HG03196 (cell line): Measurements from ENCODE around the gene ZBTB39.
"Not testable (repeated sequence)": the region's sequence is repeated elsewhere in the genome, so short reads cannot be mapped to it uniquely, and the experiment has no call there.

ENCODE experiments used
- ATAC-seq: cut with Tn5 transposase; IDR thresholded peaks from one replicate; pipeline ENCODE4 v1.9.1; 2021; ENCODE audit not compliant: unreplicated experiment

Gene ZBTB39

GRCh38 chr12:57001448-57001906 is 4.9 kb downstream of the ZBTB39 start:
- no peak for ATAC-seq

GRCh38 chr12:57000393-57000792 is 6.0 kb downstream of the ZBTB39 start:
- no peak for ATAC-seq

GRCh38 chr12:56999456-56999855 is 6.9 kb downstream of the ZBTB39 start:
- ATAC-seq, result no peak

- ATAC-seq, result peak; percentile 74
Observed at GRCh38 chr12:56998981-56999380, 7.4 kb downstream of the ZBTB39 start.

DNA sequence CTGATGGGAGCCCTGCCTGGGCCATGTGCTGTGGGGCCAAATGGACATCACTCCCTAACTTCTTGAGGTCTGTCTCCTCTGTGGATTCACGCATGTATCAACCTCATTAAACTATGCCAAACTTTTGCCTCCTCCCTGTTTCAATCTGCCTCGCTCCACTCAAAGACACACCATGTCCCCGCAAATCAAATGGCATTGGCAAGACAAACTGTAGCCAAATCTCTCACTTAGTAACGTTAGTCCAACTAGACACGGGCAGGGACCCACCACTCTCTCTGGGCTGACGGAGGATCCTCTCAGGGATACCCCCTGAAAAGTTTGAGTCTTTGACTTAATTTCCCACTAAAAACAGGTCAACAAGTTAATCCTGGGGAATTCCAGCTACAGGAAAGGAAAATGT is 8.0 kb downstream of the ZBTB39 start:
- ATAC-seq, result no peak

DNA sequence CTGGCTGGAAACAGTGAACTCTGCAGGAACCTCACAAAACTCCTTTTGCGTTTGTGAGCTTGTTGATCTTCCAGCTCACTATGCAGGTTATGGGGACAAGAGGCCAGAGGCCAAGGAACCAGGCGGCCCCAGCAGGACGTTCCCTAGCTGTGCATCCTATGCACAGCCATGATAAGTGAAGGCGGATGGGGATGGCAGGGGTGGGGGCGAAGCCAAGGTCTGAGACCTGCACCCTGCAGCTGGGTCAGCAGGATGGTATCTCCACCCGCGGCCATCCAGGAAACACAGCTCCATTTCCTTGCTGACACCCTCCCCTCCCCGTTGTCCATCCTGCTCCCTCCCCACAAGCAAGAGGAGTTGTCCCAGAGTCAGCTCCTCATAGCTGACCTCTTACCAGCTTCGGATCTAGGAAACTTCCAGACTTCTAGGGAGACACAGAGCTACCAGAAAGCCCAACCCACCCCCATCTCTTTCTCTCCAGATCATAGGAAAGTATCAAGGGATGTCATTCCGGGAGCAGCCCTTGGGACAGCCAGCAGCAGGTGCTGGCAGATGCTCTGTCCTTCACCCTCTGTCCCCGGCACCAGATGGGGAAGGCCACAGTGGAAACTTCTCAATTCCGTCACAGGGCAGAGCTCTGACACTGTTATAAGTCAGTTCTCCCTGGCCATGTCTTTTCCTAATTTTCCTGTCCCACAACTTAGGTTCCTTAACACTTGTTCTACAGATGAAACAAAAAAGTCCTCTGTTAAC is 9.4 kb downstream of the ZBTB39 start:
- no peak for ATAC-seq

GRCh38 chr12:56995930-56996496 is 10.3 kb downstream of the ZBTB39 start:
- ATAC-seq, result no peak

- ATAC-seq, result no peak
Observed at GRCh38 chr12:56995201-56995929, 11.0 kb downstream of the ZBTB39 start.

DNA sequence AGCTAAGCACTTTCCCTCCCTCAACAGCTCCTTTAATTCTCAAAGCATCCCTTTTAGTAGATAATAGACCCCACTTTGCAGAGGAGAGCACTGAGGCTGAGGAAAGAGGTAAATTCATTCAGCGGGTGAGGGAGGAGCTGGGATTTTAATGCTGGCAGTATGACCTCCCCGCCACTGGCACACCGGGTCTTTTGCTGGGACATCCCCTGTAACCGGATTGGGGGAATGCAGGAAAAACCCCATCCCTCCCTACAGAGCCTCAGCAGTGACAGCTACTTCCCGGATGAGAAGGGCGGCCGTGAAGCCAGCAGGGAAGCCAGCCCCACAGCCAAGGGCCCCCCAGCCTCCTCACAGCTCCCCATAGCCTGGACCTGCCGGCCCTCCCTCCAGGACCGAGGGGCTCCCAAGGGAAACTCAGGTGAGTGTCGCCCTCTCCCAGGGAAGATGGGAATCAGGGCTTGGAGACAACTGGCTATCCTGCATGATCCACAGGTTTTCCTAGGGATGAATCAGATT is 12.1 kb downstream of the ZBTB39 start:
- ATAC-seq, result no peak

DNA sequence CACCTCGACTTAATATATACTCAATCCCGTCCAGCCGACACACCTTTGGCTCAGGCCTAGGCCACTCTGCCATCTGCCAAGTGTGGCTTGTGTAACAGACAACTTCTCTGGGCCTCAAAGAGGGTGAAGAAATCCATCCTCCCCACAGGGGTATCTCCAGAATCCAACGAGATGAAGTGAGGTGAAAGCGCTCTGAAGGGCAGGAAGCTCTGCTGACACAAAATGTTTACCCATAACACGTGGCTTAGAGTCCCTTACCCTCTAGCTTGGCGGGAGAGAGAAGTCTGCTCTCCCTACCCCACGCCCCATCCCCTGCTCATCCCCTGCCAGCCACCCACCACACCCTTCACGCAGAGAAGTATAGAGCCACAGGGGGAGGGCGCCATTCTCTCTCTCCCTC is 13.0 kb downstream of the ZBTB39 start:
- no peak for ATAC-seq

- no peak for ATAC-seq
Observed at GRCh38 chr12:56991319-56992246, 14.8 kb downstream of the ZBTB39 start.

DNA sequence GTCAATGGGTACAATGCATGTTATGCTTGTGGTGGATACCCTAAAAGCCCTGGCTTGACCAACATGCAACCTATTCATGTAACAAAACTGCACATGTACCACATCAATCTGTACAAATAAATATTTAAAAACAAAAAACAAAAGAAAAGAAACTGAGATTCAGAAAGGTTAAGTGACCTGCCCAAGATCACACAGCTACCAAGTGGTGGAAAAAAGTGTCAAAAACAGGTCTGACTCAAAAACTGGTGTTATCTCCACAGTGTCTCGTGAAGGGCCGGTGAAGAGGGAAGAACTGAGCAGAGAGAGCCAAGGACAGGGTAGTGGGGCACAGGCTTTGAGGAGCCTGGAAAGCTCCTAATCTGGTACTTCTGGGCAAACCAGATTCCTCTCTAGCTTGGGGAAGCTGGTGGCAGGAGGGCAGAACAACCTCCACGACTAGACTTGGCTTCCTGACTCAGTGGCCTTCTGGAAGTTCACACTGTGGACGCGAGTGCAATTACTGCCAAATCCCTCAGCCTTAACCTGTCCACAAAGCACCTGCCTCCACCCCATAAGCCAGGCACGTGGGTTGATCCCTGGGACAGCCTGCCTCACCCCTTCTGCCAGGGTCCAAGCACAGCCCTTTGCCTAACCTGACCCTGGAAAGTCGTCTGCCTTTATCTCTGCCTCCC is 15.6 kb downstream of the ZBTB39 start:
- ATAC-seq, result no peak

DNA sequence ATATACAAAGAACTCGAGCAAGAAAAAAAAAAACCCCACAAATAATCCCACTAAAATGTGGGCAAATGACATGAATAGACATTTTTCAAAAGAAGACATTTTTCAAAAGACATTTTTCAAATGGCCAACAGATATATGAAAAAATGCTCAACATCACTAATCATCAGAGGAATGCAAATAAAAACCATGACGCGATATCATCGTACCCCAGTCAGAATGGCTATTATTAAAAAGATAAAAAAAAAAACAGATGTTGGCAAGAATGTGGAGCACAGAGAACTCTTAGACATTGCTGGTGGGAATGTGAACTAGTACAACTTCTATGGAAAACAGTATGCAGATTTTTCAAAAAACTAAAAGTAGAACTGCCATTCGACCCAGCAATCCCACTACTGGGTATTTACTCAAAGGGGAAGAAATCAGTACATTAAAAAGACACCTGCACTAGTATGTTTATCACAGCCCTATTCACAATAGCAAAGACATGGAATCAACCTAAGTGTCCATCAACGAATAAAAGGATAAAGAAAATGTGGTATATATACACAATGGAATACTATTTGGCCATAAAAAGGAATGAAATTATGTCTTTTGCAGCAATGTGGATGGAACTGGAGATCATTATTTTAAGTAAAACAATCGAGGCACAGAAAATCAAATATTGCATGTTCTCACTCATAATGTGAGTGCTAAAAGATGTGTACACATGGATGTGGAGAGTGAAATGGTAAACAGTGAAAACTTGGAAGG is 16.3 kb downstream of the ZBTB39 start:
- no peak for ATAC-seq

DNA sequence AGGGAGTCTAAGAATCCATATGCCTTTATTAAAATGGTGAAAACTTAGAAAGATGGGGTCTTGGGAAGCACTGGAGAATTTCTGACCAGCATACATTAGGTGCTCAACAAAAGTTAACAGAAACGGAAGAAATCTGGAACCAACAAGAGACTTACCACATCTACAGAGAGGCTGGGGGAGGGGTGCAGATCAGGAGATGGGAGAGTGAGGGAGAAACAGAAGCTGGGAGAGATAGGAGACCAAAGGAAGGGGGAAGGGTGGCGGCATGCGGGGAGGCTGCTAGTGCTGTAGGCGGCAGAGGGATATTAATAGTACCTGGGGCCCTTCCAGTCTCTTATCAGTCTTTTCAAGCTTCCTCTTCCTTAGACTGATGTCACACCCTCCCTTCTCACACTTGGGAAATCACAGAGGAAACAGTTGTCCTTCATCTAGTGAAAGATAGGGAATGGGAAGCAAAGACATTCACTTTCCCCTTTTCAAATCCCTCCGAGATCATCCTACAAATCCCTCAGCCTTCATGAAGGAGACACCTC is 18.1 kb downstream of the ZBTB39 start:
- ATAC-seq, result no peak

DNA sequence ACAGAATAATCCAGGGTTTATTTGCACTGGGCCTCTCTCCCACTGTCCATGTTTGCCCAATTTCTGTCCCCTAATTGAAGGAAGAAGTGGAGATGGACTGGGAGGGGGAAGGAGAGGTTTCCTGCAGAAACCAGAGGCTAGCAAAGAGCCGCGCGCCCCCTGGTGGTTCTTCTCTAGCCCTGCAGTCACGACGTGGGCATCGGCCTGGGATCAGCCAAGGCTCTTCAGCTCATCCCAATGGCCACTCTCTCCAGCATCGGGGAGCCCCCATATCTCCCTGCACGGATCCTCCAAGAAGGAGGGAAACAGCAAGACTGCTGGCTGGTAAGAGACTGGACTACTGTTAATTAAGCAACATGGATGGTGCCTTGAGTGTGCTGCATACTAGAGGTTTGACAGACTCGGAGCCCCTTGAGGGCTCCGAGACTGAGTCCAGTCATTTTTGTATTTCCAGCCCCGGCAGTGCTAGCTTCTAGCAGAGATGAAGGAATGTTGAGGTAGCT is 18.7 kb downstream of the ZBTB39 start:
- no peak for ATAC-seq

DNA sequence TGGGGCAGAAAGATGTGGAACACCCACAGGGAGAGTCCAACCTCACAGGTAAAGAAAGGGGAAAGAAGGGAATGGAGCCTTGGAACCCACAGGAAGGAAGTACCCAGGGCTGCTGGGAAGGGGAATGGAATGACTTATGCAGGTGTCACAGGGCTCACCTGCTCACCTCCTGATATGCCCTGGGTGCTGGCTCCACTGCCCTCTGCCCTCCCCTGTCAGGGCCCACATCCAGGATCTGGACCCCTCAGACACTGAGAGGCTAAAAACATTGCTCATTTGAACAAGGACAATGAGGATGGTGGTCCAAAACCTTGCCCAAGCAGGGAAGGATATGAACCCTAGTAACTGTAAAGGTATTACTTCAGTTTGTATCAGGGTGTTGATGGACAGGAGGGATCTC is 19.3 kb downstream of the ZBTB39 start:
- no peak for ATAC-seq

DNA sequence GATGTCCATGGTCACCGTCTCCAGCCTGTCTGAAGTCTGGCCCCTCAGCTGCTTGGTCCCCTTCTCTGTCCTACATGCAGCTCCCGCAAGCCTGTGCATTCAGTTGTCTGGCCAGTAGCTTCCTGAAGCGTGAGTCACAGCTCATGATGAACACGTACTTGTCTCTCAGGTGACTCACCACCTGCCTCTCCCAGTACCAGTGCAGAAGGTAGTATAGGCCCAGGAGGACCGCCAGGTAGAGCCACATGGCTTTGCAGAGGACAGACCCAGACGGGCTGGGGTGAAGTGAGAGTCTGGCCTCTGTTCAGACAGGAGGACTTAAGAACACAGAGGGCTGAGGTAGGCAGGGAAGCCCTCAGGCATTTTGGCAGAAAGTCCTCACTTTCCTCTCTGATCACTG is 20.6 kb downstream of the ZBTB39 start:
- ATAC-seq, result not testable (repeated sequence)

- ATAC-seq, result no peak
Observed at GRCh38 chr12:56983386-56983785, 23.0 kb downstream of the ZBTB39 start.
